IPS-18a (cell line): ENCODE data around the gene CSF3R.

Source experiments
- H3K27ac ChIP-seq: one replicate; pipeline ENCODE4 v1.5.1; 2013; ENCODE audit warnings: low read length
- H3K27me3 ChIP-seq: one replicate; pipeline ENCODE4 v1.6.1; 2013; ENCODE audit warnings: mild to moderate bottlenecking, low read length; ENCODE audit not compliant: control insufficient read depth, insufficient read depth
- H3K36me3 ChIP-seq: one replicate; pipeline ENCODE4 v1.6.1; 2013; ENCODE audit warnings: low read depth, low read length; ENCODE audit not compliant: control insufficient read depth
- H3K4me1 ChIP-seq: one replicate; pipeline ENCODE4 v1.6.1; 2013; ENCODE audit warnings: low read depth, low read length; ENCODE audit not compliant: control insufficient read depth
- H3K4me3 ChIP-seq: one replicate; pipeline ENCODE4 v1.5.1; 2013; ENCODE audit warnings: low read length
- H3K9ac ChIP-seq: one replicate; pipeline ENCODE4 v1.6.1; 2013; ENCODE audit warnings: mild to moderate bottlenecking, low read length, moderate library complexity
- H3K9me3 ChIP-seq: one replicate; pipeline ENCODE4 v1.6.1; 2013; ENCODE audit warnings: low read depth, low read length; ENCODE audit not compliant: control insufficient read depth

CSF3R gene

GRCh38 chr1:36450270-36450918 lies 32.3 kb downstream of the CSF3R start, which contains the start of gene OSCP1:
OSCP1 (minus strand) TSS chr1:36450451; CDS start chr1:36450369, 82 bp downstream.
- Histone ChIP-seq H3K4me1 (no peaks in the 10 kb centered on the region), H3K9me3 (no peaks in the 10 kb centered on the region), H3K4me3 (peak within 1 kb of the TSS; percentile 57), H3K9ac (peak within 1 kb of the TSS; percentile 65), H3K27ac (peak within 1 kb of the TSS; percentile 57), H3K36me3 (peaks cover 11% of the 10 kb centered on the region), H3K27me3 (no peaks in the 10 kb centered on the region)

DNA sequence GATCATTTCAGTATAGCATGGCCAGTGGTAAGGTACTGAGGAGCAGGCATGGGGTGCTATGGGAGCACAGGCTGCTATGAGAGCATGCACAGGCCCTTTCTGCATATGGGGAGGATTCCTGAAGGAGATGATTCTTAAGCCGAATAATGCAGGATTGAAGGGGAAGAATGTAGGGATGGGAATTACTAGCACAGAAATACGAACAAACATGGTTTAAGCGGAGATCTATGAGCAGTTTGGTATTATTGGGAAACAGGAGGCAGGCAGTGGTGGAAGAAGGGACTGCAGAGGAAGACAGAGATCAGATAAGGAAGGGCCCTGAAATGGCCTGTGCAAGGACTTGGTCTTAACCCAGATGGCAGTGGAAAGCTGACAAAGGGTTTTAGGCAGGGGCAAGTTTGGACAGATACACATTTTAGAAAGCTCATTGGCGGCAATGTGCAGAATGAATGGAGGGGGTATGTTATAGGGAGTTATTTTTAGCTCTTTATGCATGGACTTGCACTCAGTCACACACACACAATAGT lies 34.1 kb downstream of the CSF3R start:
- H3K9ac ChIP-seq, result no peak overlapping the region
- no peak overlapping the region for H3K4me3 ChIP-seq
- H3K9me3 ChIP-seq, result no peaks in the 10 kb centered on the region
- no peaks in the 10 kb centered on the region for H3K4me1 ChIP-seq
- H3K27ac ChIP-seq, result no peak overlapping the region
- H3K27me3 ChIP-seq, result no peaks in the 10 kb centered on the region
- no peaks in the 10 kb centered on the region for H3K36me3 ChIP-seq

- Histone ChIP-seq H3K36me3 (no peaks in the 10 kb centered on the region), H3K4me1 (no peaks in the 10 kb centered on the region), H3K27ac (no peak overlapping the region)
Observed at GRCh38 chr1:36447450-36447849, 35.3 kb downstream of the CSF3R start.

GRCh38 chr1:36446746-36447145 lies 36.0 kb downstream of the CSF3R start:
- Histone ChIP-seq H3K36me3 (no peaks in the 10 kb centered on the region), H3K9ac (no peak overlapping the region), H3K4me3 (no peak overlapping the region), H3K9me3 (no peaks in the 10 kb centered on the region), H3K27me3 (no peaks in the 10 kb centered on the region), H3K4me1 (no peaks in the 10 kb centered on the region), H3K27ac (no peak overlapping the region)

More at GRCh38 chr1:36447450-36447849, 35.3 kb downstream of the CSF3R start:
- no peak overlapping the region for H3K9ac ChIP-seq
- no peaks in the 10 kb centered on the region for H3K9me3 ChIP-seq
- no peaks in the 10 kb centered on the region for H3K27me3 ChIP-seq
- H3K4me3 ChIP-seq, result no peak overlapping the region

DNA sequence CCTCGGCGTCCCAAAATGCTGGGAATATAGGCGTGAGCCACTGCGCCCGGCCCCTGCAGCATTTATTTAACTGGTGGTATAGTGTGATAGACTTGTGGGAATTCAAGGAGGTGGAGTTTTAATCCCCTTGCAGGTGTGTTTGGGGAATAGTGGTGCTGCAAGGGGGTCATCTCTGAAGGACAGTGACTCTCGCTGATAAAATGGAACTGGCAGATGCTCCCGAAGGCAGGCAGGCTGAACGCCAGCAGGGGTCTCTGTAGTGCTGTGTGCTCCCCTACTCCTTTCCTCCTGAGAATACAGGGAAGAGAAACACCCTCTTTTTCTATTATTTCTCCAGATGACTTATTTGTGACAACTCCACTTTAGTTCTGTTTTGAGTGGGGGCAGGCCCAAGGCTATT lies 36.4 kb downstream of the CSF3R start:
- H3K27ac ChIP-seq, result no peak overlapping the region
- H3K9me3 ChIP-seq, result no peaks in the 10 kb centered on the region
- no peak overlapping the region for H3K9ac ChIP-seq
- no peaks in the 10 kb centered on the region for H3K27me3 ChIP-seq
- H3K4me3 ChIP-seq, result no peak overlapping the region
- no peaks in the 10 kb centered on the region for H3K4me1 ChIP-seq
- no peaks in the 10 kb centered on the region for H3K36me3 ChIP-seq

GRCh38 chr1:36443297-36443696 lies 39.4 kb downstream of the CSF3R start:
- Histone ChIP-seq H3K9me3 (no peaks in the 10 kb centered on the region), H3K4me3 (no peak overlapping the region), H3K27ac (no peak overlapping the region), H3K9ac (no peak overlapping the region), H3K4me1 (no peaks in the 10 kb centered on the region), H3K27me3 (no peaks in the 10 kb centered on the region), H3K36me3 (no peaks in the 10 kb centered on the region)

GRCh38 chr1:36442337-36442736 lies 40.4 kb downstream of the CSF3R start:
- no peak overlapping the region for H3K27ac ChIP-seq
- H3K9ac ChIP-seq, result no peak overlapping the region
- no peaks in the 10 kb centered on the region for H3K9me3 ChIP-seq
- H3K4me1 ChIP-seq, result no peaks in the 10 kb centered on the region
- H3K4me3 ChIP-seq, result no peak overlapping the region
- no peaks in the 10 kb centered on the region for H3K27me3 ChIP-seq
- H3K36me3 ChIP-seq, result no peaks in the 10 kb centered on the region

- no peaks in the 10 kb centered on the region for H3K9me3 ChIP-seq
- H3K27ac ChIP-seq, result no peak overlapping the region
- no peaks in the 10 kb centered on the region for H3K36me3 ChIP-seq
- no peaks in the 10 kb centered on the region for H3K4me1 ChIP-seq
- H3K9ac ChIP-seq, result no peak overlapping the region
- H3K27me3 ChIP-seq, result no peaks in the 10 kb centered on the region
- no peak overlapping the region for H3K4me3 ChIP-seq
Observed at GRCh38 chr1:36440646-36441045, 42.1 kb downstream of the CSF3R start.

DNA sequence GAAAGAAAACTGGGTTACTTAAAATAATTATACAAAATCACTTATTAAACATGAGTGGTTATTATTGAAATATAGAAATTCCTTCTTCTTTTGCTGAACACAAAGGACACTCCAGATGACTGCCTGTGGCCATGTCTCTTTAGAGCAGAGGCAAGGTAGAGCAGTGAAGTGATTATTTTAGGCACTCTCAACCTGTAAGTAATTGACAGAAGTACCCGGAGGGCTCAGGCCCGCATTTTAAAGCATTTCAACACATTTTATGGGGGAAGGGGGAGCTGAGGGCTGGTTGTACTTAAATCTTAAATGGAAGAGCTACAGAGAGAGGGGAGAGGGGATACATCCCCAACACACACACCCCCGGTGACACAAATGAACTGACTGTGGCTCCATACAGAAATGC lies 42.7 kb downstream of the CSF3R start:
- no peaks in the 10 kb centered on the region for H3K36me3 ChIP-seq
- no peak overlapping the region for H3K27ac ChIP-seq
- no peaks in the 10 kb centered on the region for H3K4me1 ChIP-seq
- H3K27me3 ChIP-seq, result no peaks in the 10 kb centered on the region
- H3K9ac ChIP-seq, result no peak overlapping the region
- no peaks in the 10 kb centered on the region for H3K9me3 ChIP-seq
- no peak overlapping the region for H3K4me3 ChIP-seq

GRCh38 chr1:36438715-36439114 lies 44.0 kb downstream of the CSF3R start:
- Histone ChIP-seq H3K4me3 (no peak overlapping the region), H3K27ac (no peak overlapping the region), H3K9ac (no peak overlapping the region), H3K36me3 (no peaks in the 10 kb centered on the region), H3K9me3 (no peaks in the 10 kb centered on the region), H3K4me1 (no peaks in the 10 kb centered on the region), H3K27me3 (no peaks in the 10 kb centered on the region)

DNA sequence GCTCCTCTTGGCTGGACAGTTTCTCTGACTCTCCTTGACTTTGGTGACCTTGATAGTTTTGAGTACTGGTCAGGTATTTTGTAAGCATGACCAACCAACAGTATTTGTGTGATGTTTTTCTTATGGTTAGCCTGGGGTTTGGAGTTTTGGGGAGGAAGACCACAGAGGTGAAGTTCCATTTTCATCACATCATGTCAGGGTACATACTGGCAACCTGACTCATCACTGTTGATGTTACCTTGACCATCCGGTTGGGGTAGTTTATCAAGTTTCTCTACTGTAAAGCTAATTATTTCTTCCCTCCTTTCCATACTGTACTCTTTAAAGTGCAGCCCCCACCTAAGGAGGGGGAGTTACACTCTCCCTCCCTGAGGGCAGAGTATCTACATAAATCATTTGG lies 45.9 kb downstream of the CSF3R start:
- H3K9ac ChIP-seq, result no peak overlapping the region
- H3K4me1 ChIP-seq, result no peaks in the 10 kb centered on the region
- H3K36me3 ChIP-seq, result no peaks in the 10 kb centered on the region
- H3K9me3 ChIP-seq, result no peaks in the 10 kb centered on the region
- H3K4me3 ChIP-seq, result no peak overlapping the region
- H3K27me3 ChIP-seq, result no peaks in the 10 kb centered on the region
- H3K27ac ChIP-seq, result no peak overlapping the region

DNA sequence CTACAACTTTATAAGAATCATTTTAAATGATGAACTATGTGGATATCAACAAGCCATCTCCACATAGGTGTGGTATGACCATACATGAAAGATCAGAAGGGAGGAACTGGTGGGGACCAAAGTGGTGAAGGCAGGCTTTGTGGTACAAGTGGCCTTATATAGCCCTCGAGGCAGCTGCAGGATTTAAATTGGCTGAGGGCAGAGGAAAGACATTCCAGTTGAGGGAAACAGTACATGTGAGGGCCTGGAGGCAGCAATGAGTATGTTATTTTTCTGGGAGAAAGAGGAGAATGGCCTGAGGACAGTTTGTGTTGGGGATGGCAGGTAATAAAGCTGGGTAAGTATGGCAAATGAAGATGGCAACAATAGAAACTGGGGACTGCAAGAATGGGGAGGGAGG lies 49.6 kb downstream of the CSF3R start:
- Histone ChIP-seq H3K9me3 (no peaks in the 10 kb centered on the region), H3K36me3 (no peaks in the 10 kb centered on the region), H3K27ac (no peak overlapping the region), H3K4me1 (no peaks in the 10 kb centered on the region), H3K4me3 (no peak overlapping the region), H3K9ac (no peak overlapping the region), H3K27me3 (no peaks in the 10 kb centered on the region)
